Testis (tissue), 3 donors: ENCODE results near the gene UNC13B. TPM values are rescaled to one million over a fixed set of nuclear protein-coding genes. Genes with fewer than 3 reads are reported as not detected.

Source experiments
- DNase-seq: peaks from one replicate; pipeline ENCODE4 v3.0.0-alpha.2; 2019
- H3K27ac ChIP-seq, 2 donors: fragments of 200-600 bp; sonication (generic); one replicate each; pipeline ENCODE4 v1.5.1; 2019
- H3K27me3 ChIP-seq: fragments of 200-600 bp; sonication (generic); one replicate; pipeline ENCODE4 v1.5.1; 2019
- H3K36me3 ChIP-seq: fragments of 200-600 bp; sonication (generic); one replicate; pipeline ENCODE4 v1.5.1; 2017; ENCODE audit warnings: low read depth; ENCODE audit errors: missing control alignments
- H3K4me1 ChIP-seq: fragments of 200-600 bp; sonication (generic); one replicate; pipeline ENCODE4 v1.5.1; 2019
- H3K4me3 ChIP-seq, 2 donors: fragments of 200-600 bp; sonication (generic); one replicate each; pipeline ENCODE4 v1.5.1; 2017 to 2019
- H3K9me3 ChIP-seq: fragments of 200-600 bp; sonication (generic); one replicate; pipeline ENCODE4 v1.5.1; 2017
- POLR2A ChIP-seq: fragments of 450-650 bp; IDR thresholded peaks from one replicate; pipeline ENCODE4 v1.6.1; 2017; ENCODE audit warnings: antibody characterized with exemption, mild to moderate bottlenecking, moderate library complexity
- WGBS, 2 donors: methylation state at CpG; one replicate each; pipeline ENCODE4 v1.1.5; 2018; 5-methylcytosine and 5-hydroxymethylcytosine counted together
- intact Hi-C: fragments of 100-400 bp; cut with DNase I; formaldehyde crosslinking; loops from one replicate; pipeline ENCODE4 v1.15.1; 2023; ENCODE audit warnings: low total_unique reads
- polyA plus RNA-seq: library from polyadenylated mRNA; stranded (reverse); fragments of 350-450 nt; fragmentation: Illumina TruSeq; extraction: RNeasy Lipid Tissue Mini Kit (QIAGEN cat#74804); gene quantifications from one replicate; pipeline ENCODE4 v1.2.3, GENCODE V29; 2014; ENCODE audit warnings: low read depth, low replicate concordance; ENCODE audit not compliant: insufficient read depth
- total RNA-seq, 2 donors: library from RNA; depleted of rRNA; stranded (reverse); fragments of >200 nt; gene quantifications; one replicate each; pipeline ENCODE4 v1.2.3, GENCODE V29; 2016
- TF ChIP-seq, protein P1 (sequence below), 3 experiments: fragments of 450-650 bp in 2 of 3; fragments of 200-600 bp in 1 of 3; sonication (generic) in 1 of 3; IDR thresholded peaks; one replicate each; pipeline ENCODE4 v1.5.1; 2016 to 2019; ENCODE audit warnings: antibody characterized with exemption in 3 of 3, mild to moderate bottlenecking in 2 of 3, moderate library complexity in 1 of 3

Gene UNC13B
- total and polyA plus RNA-seq, 3 donors from 2014 or later: 37.0 to 51.0 (median 40.2) TPM

GRCh38 chr9:35225677-35226076 is 63.9 kb downstream of the UNC13B start:
- H3K4me1 ChIP-seq: no peaks in the 10 kb centered on the region
- H3K36me3 ChIP-seq: no peaks in the 10 kb centered on the region
- no peak overlapping the region for H3K27ac ChIP-seq
- WGBS, 2 donors: 82 to 100% methylated on average over 1 to 5 of the region's 5 CpGs
- DNase-seq: no peak
- no peak overlapping the region for H3K4me3 ChIP-seq
- no peaks in the 10 kb centered on the region for H3K27me3 ChIP-seq
- TF ChIP-seq POLR2A: no peak
- TF ChIP-seq, protein P1, sequence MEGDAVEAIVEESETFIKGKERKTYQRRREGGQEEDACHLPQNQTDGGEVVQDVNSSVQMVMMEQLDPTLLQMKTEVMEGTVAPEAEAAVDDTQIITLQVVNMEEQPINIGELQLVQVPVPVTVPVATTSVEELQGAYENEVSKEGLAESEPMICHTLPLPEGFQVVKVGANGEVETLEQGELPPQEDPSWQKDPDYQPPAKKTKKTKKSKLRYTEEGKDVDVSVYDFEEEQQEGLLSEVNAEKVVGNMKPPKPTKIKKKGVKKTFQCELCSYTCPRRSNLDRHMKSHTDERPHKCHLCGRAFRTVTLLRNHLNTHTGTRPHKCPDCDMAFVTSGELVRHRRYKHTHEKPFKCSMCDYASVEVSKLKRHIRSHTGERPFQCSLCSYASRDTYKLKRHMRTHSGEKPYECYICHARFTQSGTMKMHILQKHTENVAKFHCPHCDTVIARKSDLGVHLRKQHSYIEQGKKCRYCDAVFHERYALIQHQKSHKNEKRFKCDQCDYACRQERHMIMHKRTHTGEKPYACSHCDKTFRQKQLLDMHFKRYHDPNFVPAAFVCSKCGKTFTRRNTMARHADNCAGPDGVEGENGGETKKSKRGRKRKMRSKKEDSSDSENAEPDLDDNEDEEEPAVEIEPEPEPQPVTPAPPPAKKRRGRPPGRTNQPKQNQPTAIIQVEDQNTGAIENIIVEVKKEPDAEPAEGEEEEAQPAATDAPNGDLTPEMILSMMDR (IDR thresholded peaks at IDR 0.05): no peak
- H3K9me3 ChIP-seq: no peaks in the 10 kb centered on the region
- intact Hi-C loops: no loop called here

DNA sequence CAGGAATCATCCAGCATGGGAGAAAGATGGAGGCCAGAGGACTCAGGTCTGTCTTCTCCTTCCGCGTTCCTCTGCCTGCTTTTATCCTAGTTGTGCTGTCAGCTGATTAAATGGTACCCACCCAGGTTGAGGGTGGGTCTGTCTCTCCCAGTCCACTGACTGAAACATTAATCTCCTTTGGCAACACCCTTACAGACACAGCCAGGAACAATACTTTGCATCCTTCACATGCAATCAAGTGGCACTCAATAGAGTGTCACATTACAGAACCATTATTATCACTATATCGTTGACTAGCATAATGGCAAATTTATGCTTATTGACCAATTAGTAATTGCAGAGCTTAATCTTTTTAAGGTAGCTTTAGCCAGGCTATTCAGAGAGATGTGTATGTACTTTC is 64.8 kb downstream of the UNC13B start:
- TF ChIP-seq, protein P1 (IDR thresholded peaks at IDR 0.05): no peak
- DNase-seq: no peak
- intact Hi-C loops: no loop called here

DNA sequence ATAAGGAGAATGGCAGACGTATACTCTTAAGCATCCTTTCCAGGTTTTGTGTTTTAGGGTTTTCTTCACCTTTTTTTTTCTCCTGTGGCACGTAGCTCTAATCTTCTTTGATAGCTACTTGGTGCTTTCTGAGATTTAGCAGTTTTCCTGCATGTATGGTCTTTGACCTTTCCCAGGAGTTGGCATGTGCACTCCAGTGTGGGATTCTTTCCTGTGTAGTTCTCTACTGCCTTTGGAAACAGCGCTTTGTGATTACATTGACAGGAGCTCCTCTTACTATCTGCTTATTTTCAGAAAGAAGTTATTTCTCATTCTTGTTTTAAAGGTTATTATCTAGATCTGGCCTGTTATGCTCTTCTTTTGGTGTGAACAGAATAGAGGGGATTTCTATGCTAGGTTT is 65.5 kb downstream of the UNC13B start:
- no peak overlapping the region for H3K4me3 ChIP-seq
- no peaks in the 10 kb centered on the region for H3K36me3 ChIP-seq
- no peaks in the 10 kb centered on the region for H3K27me3 ChIP-seq
- H3K4me1 ChIP-seq: no peaks in the 10 kb centered on the region
- H3K27ac ChIP-seq: no peak overlapping the region
- no peaks in the 10 kb centered on the region for H3K9me3 ChIP-seq
- no peak for DNase-seq
- intact Hi-C loops: no loop called here
- 67 to 69% methylated on average over 3 of the region's 3 CpGs for WGBS, 2 donors
- TF ChIP-seq, protein P1 (IDR thresholded peaks at IDR 0.05): no peak
- TF ChIP-seq POLR2A: no peak

More for the DNA sequence above, 64.8 kb downstream of the UNC13B start:
- H3K4me3 ChIP-seq: no peak overlapping the region
- WGBS, 2 donors: 88 to 94% methylated on average over 3 of the region's 3 CpGs
- H3K36me3 ChIP-seq: no peaks in the 10 kb centered on the region
- no peak overlapping the region for H3K27ac ChIP-seq
- no peaks in the 10 kb centered on the region for H3K9me3 ChIP-seq
- no peaks in the 10 kb centered on the region for H3K4me1 ChIP-seq
- no peaks in the 10 kb centered on the region for H3K27me3 ChIP-seq

DNA sequence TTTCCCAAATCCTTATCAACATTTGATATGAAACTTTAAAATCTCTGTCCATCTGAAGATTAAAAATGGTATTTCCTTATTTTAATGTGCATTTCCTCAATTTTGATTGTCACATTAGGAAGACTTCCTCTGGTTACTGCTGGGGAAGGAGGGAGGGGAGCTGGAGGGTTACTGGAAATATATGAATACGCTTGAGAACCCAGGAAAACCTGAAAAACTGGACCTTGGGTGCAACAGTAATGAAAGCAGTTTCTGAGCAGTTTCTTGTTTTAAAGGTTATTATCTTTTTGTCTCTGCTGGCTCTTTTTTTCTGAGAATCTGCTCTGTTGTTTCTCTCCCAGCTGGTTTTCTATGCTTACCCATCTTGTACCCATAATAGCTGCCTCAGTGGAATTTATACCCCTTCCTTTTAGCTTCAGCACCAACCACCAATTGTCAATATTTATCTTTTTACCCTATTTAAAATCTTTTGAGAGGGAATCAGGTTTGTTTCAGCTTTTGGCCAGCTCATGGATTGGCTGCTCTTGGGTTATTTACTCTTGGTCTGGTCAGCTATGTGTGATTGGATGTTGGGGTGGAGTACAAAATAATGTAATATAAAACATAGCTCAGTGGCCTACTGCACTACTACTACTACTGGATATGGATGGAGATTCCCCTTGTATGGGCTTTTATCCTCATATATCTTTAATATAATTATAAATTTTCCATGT is 67.4 kb downstream of the UNC13B start:
- intact Hi-C loops: no loop called here
- no peak for DNase-seq
- no peaks in the 10 kb centered on the region for H3K36me3 ChIP-seq
- no peak for TF ChIP-seq POLR2A
- TF ChIP-seq, protein P1 (IDR thresholded peaks at IDR 0.05): no peak
- no peaks in the 10 kb centered on the region for H3K4me1 ChIP-seq
- no peak overlapping the region for H3K4me3 ChIP-seq
- H3K27ac ChIP-seq: no peak overlapping the region
- H3K27me3 ChIP-seq: no peaks in the 10 kb centered on the region
- 68 to 86% methylated on average over 1 of the region's 1 CpG for WGBS, 2 donors
- no peaks in the 10 kb centered on the region for H3K9me3 ChIP-seq

- no peaks in the 10 kb centered on the region for H3K27me3 ChIP-seq
- intact Hi-C loops: no loop called here
Measured at GRCh38 chr9:35229779-35230143, 68.0 kb downstream of the UNC13B start.

More at GRCh38 chr9:35229779-35230143, 68.0 kb downstream of the UNC13B start:
- no peak for DNase-seq
- Histone ChIP-seq H3K4me1 (no peaks in the 10 kb centered on the region), H3K36me3 (no peaks in the 10 kb centered on the region), H3K9me3 (no peaks in the 10 kb centered on the region), H3K27ac (no peak overlapping the region), H3K4me3 (no peak overlapping the region)
- WGBS, 2 donors: 91 to 94% methylated on average over 1 of the region's 1 CpG
- TF ChIP-seq, protein P1 (IDR thresholded peaks at IDR 0.05): no peak
- no peak for TF ChIP-seq POLR2A
